GM23338 (cell line): Measurements from ENCODE around the gene SLC37A1. TPM values are rescaled to one million over a fixed set of nuclear protein-coding genes. Genes with fewer than 3 reads are reported as not detected.
A peak's percentile ranks its signal among the peaks of the same experiment; 100 is the strongest.

Source experiments
- ATAC-seq: fragments of 200-7000 bp; cut with Tn5 transposase; 3 replicates; pipeline ENCODE4 v1.9.1; 2020
- DNase-seq: peaks from one replicate; pipeline ENCODE4 v3.0.0-alpha.2; 2015; ENCODE audit warnings: low spot score
- H2AFZ ChIP-seq: fragments of 200-600 bp; sonication (generic); 2 replicates; pipeline ENCODE4 v1.8.0; 2016; ENCODE audit warnings: antibody characterized with exemption, mild to moderate bottlenecking, moderate library complexity
- H3F3A ChIP-seq: fragments of 200-600 bp; sonication (generic); replicated peaks from 2 replicates; pipeline ENCODE4 v1.8.0; 2017; ENCODE audit warnings: antibody characterized with exemption, mixed run types, low read depth
- H3K27ac ChIP-seq: fragments of 200-600 bp; sonication (generic); 2 replicates; pipeline ENCODE4 v1.6.1; 2016; ENCODE audit warnings: low read depth
- H3K27me3 ChIP-seq: fragments of 200-600 bp; sonication (generic); 2 replicates; pipeline ENCODE4 v1.8.0; 2016; ENCODE audit warnings: mild to moderate bottlenecking, mixed run types, moderate library complexity; ENCODE audit not compliant: insufficient read depth
- H3K36me3 ChIP-seq: fragments of 200-600 bp; sonication (generic); 2 replicates; pipeline ENCODE4 v1.8.0; 2016; ENCODE audit warnings: mild to moderate bottlenecking; ENCODE audit not compliant: insufficient read depth
- H3K4me1 ChIP-seq: fragments of 200-600 bp; sonication (generic); 2 replicates; pipeline ENCODE4 v1.8.0; 2016; ENCODE audit warnings: mild to moderate bottlenecking, moderate library complexity; ENCODE audit not compliant: insufficient read depth
- H3K4me2 ChIP-seq: fragments of 200-600 bp; sonication (generic); 2 replicates; pipeline ENCODE4 v1.7.1; 2017; ENCODE audit warnings: mixed run types
- H3K4me3 ChIP-seq: fragments of 200-600 bp; sonication (generic); 2 replicates; pipeline ENCODE4 v1.6.1; 2016; ENCODE audit warnings: mixed run types
- H3K79me2 ChIP-seq: fragments of 200-600 bp; sonication (generic); replicated peaks from 2 replicates; pipeline ENCODE4 v1.8.0; 2017; ENCODE audit warnings: mild to moderate bottlenecking; ENCODE audit not compliant: insufficient read depth
- H3K9me2 ChIP-seq: fragments of 200-600 bp; sonication (generic); 2 replicates; pipeline ENCODE4 v1.8.0; 2017; ENCODE audit not compliant: insufficient read depth
- H4K20me1 ChIP-seq: fragments of 200-600 bp; sonication (generic); replicated peaks from 2 replicates; pipeline ENCODE4 v1.8.0; 2017; ENCODE audit warnings: mild to moderate bottlenecking; ENCODE audit not compliant: insufficient read depth
- H3K27ac Mint-ChIP-seq: 2 replicates; pipeline ENCODE4 v1.8.0; 2020; ENCODE audit warnings: inconsistent platforms, mild to moderate bottlenecking, moderate library complexity, mixed read lengths
- H3K27me3 Mint-ChIP-seq: 3 replicates; pipeline ENCODE4 v1.8.0; 2022; ENCODE audit warnings: low read depth, mild to moderate bottlenecking, moderate library complexity, mixed read lengths, inconsistent platforms; ENCODE audit not compliant: insufficient read depth, poor library complexity
- H3K36me3 Mint-ChIP-seq: 3 replicates; pipeline ENCODE4 v1.8.0; 2021; ENCODE audit warnings: low read depth, mild to moderate bottlenecking, inconsistent platforms, moderate library complexity, mixed read lengths
- H3K4me1 Mint-ChIP-seq: 3 replicates; pipeline ENCODE4 v1.8.0; 2020; ENCODE audit warnings: mild to moderate bottlenecking, inconsistent platforms, mixed read lengths
- H3K4me3 Mint-ChIP-seq: 3 replicates; pipeline ENCODE4 v1.8.0; 2021; ENCODE audit warnings: moderate library complexity, mild to moderate bottlenecking, inconsistent platforms, mixed read lengths
- H3K9me3 Mint-ChIP-seq: 3 replicates; pipeline ENCODE4 v1.8.0; 2020; ENCODE audit warnings: moderate library complexity, mild to moderate bottlenecking, inconsistent platforms, mixed read lengths
- CREB1 ChIP-seq: fragments of 250-450 bp; sonication (Bioruptor Pico); IDR thresholded peaks from 2 replicates; pipeline ENCODE4 v1.5.0; 2020; ENCODE audit warnings: low read depth, mild to moderate bottlenecking, moderate library complexity
- CTCF ChIP-seq, 2 experiments: fragments of 200-600 bp in 1 of 2; sonication (generic) in 1 of 2; conservative IDR thresholded peaks; 2 replicates each; pipeline versions ENCODE4 v1.5.1 to v1.6.1; 2016 to 2017; ENCODE audit warnings: antibody characterized with exemption in 2 of 2, low read depth in 2 of 2, mild to moderate bottlenecking in 2 of 2, moderate library complexity in 1 of 2
- ETS1 ChIP-seq: IDR thresholded peaks from 2 replicates; pipeline ENCODE4 v1.6.1; 2016; ENCODE audit warnings: antibody characterized with exemption
- EZH2 ChIP-seq: fragments of 200-600 bp; sonication (generic); IDR thresholded peaks from one replicate; pipeline ENCODE4 v1.8.0; 2017; ENCODE audit warnings: antibody characterized with exemption, mild to moderate bottlenecking, low read depth; ENCODE audit not compliant: unreplicated experiment
- EZH2phosphoT487 ChIP-seq: fragments of 200-600 bp; sonication (generic); IDR thresholded peaks from one replicate; pipeline ENCODE4 v1.8.1; 2018; ENCODE audit warnings: antibody characterized with exemption; ENCODE audit not compliant: unreplicated experiment
- JUNB ChIP-seq: IDR thresholded peaks from one replicate; pipeline ENCODE4 v1.6.1; 2016; ENCODE audit warnings: antibody characterized with exemption; ENCODE audit not compliant: unreplicated experiment
- NANOG ChIP-seq: IDR thresholded peaks from 2 replicates; pipeline ENCODE4 v1.6.1; 2016; ENCODE audit warnings: antibody characterized with exemption, borderline replicate concordance
- POLR2AphosphoS5 ChIP-seq: IDR thresholded peaks from 2 replicates; pipeline ENCODE4 v1.6.1; 2016; ENCODE audit warnings: antibody characterized with exemption, low read depth
- REST ChIP-seq: IDR thresholded peaks from one replicate; pipeline ENCODE4 v1.6.1; 2018; ENCODE audit warnings: antibody characterized with exemption; ENCODE audit not compliant: unreplicated experiment
- STAT1 ChIP-seq: IDR thresholded peaks from one replicate; pipeline ENCODE4 v1.6.1; 2016; ENCODE audit warnings: antibody characterized with exemption; ENCODE audit not compliant: unreplicated experiment
- ZNF114 ChIP-seq: fragments of 250-450 bp; sonication (Bioruptor Pico); IDR thresholded peaks from 2 replicates; pipeline ENCODE4 v1.5.0; 2020; ENCODE audit warnings: mild to moderate bottlenecking, moderate library complexity
- ZNF331 ChIP-seq: fragments of 250-450 bp; sonication (Bioruptor Pico); IDR thresholded peaks from 2 replicates; pipeline ENCODE4 v1.5.0; 2020; ENCODE audit warnings: low read depth, mild to moderate bottlenecking, moderate library complexity
- ZNF462 ChIP-seq: fragments of 250-450 bp; sonication (Bioruptor Pico); IDR thresholded peaks from 2 replicates; pipeline ENCODE4 v1.5.0; 2020; ENCODE audit warnings: mild to moderate bottlenecking, moderate library complexity
- polyA plus RNA-seq: library from polyadenylated mRNA; unstranded; fragments of >200 nt; fragmentation: Nextera tagmentation; extraction: Ambion mirVana; gene quantifications from 2 replicates; pipeline ENCODE4 v1.2.1, GENCODE V29; 2016
- total RNA-seq: library from RNA; depleted of rRNA; stranded (reverse); fragments of >200 nt; shearing (Covaris generic); gene quantifications from 2 replicates; pipeline ENCODE4 v1.2.3, GENCODE V29; 2014

Gene SLC37A1
- total and polyA plus RNA-seq, 2 experiments from 2014 or later = 14.0 to 30.3 TPM

GRCh38 chr21:42540396-42540795, 26.7 kb downstream of the SLC37A1 start:
- Mint-ChIP-seq H3K27me3 (peaks cover 4% of the 10 kb centered on the region), H3K36me3 (peaks cover 43% of the 10 kb centered on the region), H3K4me3 (no peak overlapping the region)

More at GRCh38 chr21:42540396-42540795, 26.7 kb downstream of the SLC37A1 start:
- peak overlapping the region; percentile 29 for H3K27ac Mint-ChIP-seq
- Histone ChIP-seq H3K4me1 (no peaks in the 10 kb centered on the region), H3K79me2 (no peaks in the 10 kb centered on the region), H3K9me2 (no peaks in the 10 kb centered on the region), H3K27me3 (no peaks in the 10 kb centered on the region), H3K4me2 (no peak overlapping the region), H3F3A (no peaks in the 10 kb centered on the region), H3K36me3 (peaks cover 3% of the 10 kb centered on the region; the same call in 1 of the 2 replicates), H3K4me3 (no peak overlapping the region), H2AFZ (no peak overlapping the region), H4K20me1 (peaks cover 12% of the 10 kb centered on the region), H3K27ac (0 out of 2 replicates have a peak overlapping the region, but pooled peaks have one; percentile 13)
- ATAC-seq = no peak
- no peak for TF ChIP-seq EZH2phosphoT487
- TF ChIP-seq CTCF (conservative IDR thresholded peaks at IDR 0.05; ENCODE audit: low read depth in 2 of 2) = no peak
- TF ChIP-seq ZNF114 (CRISPR knock-in tag) = no peak
- TF ChIP-seq EZH2 = no peak
- no peak for TF ChIP-seq REST
- no peak for TF ChIP-seq NANOG
- no peak for TF ChIP-seq STAT1
- no peak for TF ChIP-seq JUNB
- no peak for TF ChIP-seq POLR2AphosphoS5
- no peak for TF ChIP-seq ZNF331 (CRISPR knock-in tag)
- no peak for TF ChIP-seq ZNF462 (CRISPR knock-in tag)
- no peak for TF ChIP-seq ETS1
- no peak for TF ChIP-seq CREB1 (CRISPR knock-in tag)
- peaks cover 4% of the 10 kb centered on the region for H3K4me1 Mint-ChIP-seq
- no peaks in the 10 kb centered on the region for H3K9me3 Mint-ChIP-seq
- DNase-seq = no peak
